Measurements from ENCODE around the gene TOR4A. TPM values are rescaled to one million over a fixed set of nuclear protein-coding genes. Genes with fewer than 3 reads are reported as not detected.
"Not testable (repeated sequence)": the region's sequence is repeated elsewhere in the genome, so short reads cannot be mapped to it uniquely, and the experiment has no call there.

Gene TOR4A
- total RNA-seq, 8 experiments from 2014 or later = 0.11 to 14.2 (median 0.71) TPM

- in situ Hi-C loops (cut with MboI; ENCODE audit: low pct_unique_long_range_greater_than_20kb in 2 of 9, low sequenced_read_pairs in 9 of 9, unreplicated experiment in 9 of 9) = loop anchor here in 1 of 9 experiments (25.0 kb wide), 1 partner anchor 122 kb away; the partner anchor contains the start of gene DPP7
- H3K27ac ChIP-seq = no peak overlapping the region
- WGBS, 10 experiments = 60 to 82% (median 80%) methylated on average over 1 to 19 of the region's 40 CpGs; no CpG with 5 or more reads in 5 of the 10 experiments
Observed at GRCh38 chr9:137234055-137234697, 43.4 kb upstream of the TOR4A start.

DNA sequence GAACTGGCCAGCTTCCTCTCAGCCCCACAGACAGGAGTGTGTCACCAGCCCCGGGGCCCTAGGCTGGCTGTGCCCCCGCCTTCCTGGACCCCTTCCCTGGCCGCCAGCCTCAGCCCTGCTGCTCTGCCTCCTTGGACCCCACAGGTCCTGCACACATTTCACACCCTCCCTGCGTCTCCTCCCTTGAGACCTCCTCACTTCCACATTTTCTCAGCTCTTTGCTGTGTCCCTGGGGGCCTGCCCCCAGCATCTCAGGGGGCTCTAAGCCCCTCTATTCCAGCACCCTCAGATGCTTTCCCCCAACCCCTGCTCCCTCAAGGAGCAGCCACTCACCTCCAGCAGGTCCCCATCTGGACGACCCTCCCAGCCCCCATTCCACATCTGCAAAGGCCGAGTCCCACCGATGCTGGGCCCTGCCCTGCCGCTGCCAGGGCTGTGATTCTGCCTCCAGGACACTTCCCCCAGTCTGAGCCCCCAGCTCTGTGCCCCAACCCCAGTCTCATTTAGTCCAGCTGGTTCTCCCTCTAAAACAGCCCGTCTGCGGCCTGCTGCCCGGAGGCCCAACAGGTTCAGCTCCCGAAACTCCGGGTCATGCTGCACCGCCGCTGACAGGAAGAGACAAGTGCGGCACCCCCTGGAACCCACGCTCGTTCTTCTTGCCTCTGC lies 42.6 kb upstream of the TOR4A start:
- in situ Hi-C loops (cut with MboI; ENCODE audit: low pct_unique_long_range_greater_than_20kb in 2 of 9, low sequenced_read_pairs in 9 of 9, unreplicated experiment in 9 of 9) = loop anchor here in 1 of 9 experiments (25.0 kb wide), 1 partner anchor 123 kb away; the partner anchor contains the start of gene DPP7
- Histone ChIP-seq H3K4me1 (replicated peaks in 1 of 2) (peaks cover 9 to 19% of the 10 kb centered on the region in 2 donors), H3K27ac (no peak overlapping the region), H3K4me3 (no peak overlapping the region)
- no peak for ATAC-seq (replicated peaks in 6 of 8)
- WGBS, 10 experiments = 80 to 90% (median 83%) methylated on average over 1 to 2 of the region's 18 CpGs; no CpG with 5 or more reads in 7 of the 10 experiments

More at GRCh38 chr9:137234055-137234697, 43.4 kb upstream of the TOR4A start:
- no peak overlapping the region for H3K4me3 ChIP-seq
- ATAC-seq (replicated peaks in 6 of 8) = no peak
- H3K4me1 ChIP-seq (replicated peaks in 1 of 2) = peaks cover 5 to 14% of the 10 kb centered on the region in 2 donors

GRCh38 chr9:137235424-137236237 lies 41.9 kb upstream of the TOR4A start:
- no peak for ATAC-seq (replicated peaks in 6 of 8)
- Histone ChIP-seq H3K27ac (no peak overlapping the region), H3K4me1 (replicated peaks in 1 of 2) (peaks cover 9 to 19% of the 10 kb centered on the region in 2 donors), H3K4me3 (no peak overlapping the region)
- in situ Hi-C loops (cut with MboI; ENCODE audit: low pct_unique_long_range_greater_than_20kb in 2 of 9, low sequenced_read_pairs in 9 of 9, unreplicated experiment in 9 of 9) = loop anchor here in 1 of 9 experiments (25.0 kb wide), 1 partner anchor 123 kb away; the partner anchor contains the start of gene DPP7
- WGBS, 10 experiments = 40 to 100% methylated on average over 1 to 2 of the region's 35 CpGs; no CpG with 5 or more reads in 8 of the 10 experiments

GRCh38 chr9:137236238-137236935 lies 41.1 kb upstream of the TOR4A start:
- in situ Hi-C loops (cut with MboI; ENCODE audit: low pct_unique_long_range_greater_than_20kb in 2 of 9, low sequenced_read_pairs in 9 of 9, unreplicated experiment in 9 of 9) = loop anchor here in 1 of 9 experiments (25.0 kb wide), 1 partner anchor 124 kb away; the partner anchor contains the start of gene DPP7
- 0 to 40% methylated on average over 1 to 5 of the region's 31 CpGs; no CpG with 5 or more reads in 8 of the 10 experiments for WGBS, 10 experiments
- ATAC-seq (replicated peaks in 6 of 8) = peak; percentile 4 to 46 (median 21)
- no peak overlapping the region for H3K4me3 ChIP-seq
- H3K4me1 ChIP-seq (replicated peaks in 1 of 2) = peaks cover 9 to 19% of the 10 kb centered on the region in 2 donors
- H3K27ac ChIP-seq = peak overlapping the region in 1 of 2 donors; percentile 8

- WGBS, 10 experiments = 47% methylated on average over 3 of the region's 11 CpGs; no CpG with 5 or more reads in 9 of the 10 experiments
- H3K27ac ChIP-seq = peak overlapping the region in 1 of 2 donors; percentile 8
- in situ Hi-C loops (cut with MboI; ENCODE audit: low pct_unique_long_range_greater_than_20kb in 2 of 9, low sequenced_read_pairs in 9 of 9, unreplicated experiment in 9 of 9) = loop anchor here in 1 of 9 experiments (25.0 kb wide), 1 partner anchor 125 kb away; the partner anchor contains the start of gene DPP7
- peaks cover 9 to 19% of the 10 kb centered on the region in 2 donors for H3K4me1 ChIP-seq (replicated peaks in 1 of 2)
- H3K4me3 ChIP-seq = no peak overlapping the region
- no peak for ATAC-seq (replicated peaks in 6 of 8)
Observed at GRCh38 chr9:137236936-137237421, 40.5 kb upstream of the TOR4A start.

DNA sequence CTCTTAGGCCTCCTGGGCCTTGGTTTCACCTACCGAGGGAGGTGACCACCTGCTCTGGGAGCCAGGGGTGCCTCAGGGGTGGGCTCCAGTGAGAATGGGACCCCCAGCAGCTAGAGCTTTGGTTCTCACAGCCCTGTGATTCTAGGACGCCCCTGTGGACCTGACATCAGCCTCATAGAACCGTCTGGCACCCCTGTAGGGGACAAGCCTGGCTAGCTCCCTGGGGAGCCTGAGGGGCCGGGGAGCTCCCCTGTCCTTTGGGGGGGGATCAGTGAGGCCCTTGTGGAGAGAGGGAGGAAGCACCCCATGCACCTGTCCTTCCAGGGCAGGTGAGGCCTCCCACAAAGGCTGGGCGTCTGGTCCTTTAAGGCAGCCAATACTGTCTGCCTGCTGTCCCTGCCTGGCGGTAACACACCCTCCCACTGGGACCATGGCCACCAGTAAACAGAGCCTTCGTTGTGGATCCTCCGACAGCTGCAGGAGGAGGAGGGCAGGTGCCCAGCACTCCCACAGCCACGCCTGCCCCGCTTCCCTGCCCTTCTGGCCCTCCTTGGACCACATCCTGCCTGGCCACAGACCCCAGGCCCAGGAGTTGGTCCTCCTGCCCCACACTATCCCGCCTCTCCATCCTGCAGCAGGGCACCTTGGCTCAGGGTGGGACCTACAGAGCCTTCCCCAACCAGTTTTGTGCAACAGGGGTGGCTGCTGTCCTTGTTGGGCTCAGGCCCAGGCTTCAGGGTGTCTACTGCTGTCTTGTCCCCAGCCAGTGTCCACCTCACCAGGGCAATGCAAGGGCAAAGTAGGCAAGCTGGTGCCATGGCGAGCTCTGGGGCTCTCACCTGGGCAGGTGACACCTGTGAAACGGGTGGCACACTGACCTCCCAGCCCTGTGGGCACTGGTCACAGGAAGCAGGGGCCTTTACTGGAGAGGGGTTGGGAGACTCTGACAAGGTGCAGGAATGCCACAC lies 39.5 kb upstream of the TOR4A start:
- 49 to 100% (median 85%) methylated on average over 1 to 3 of the region's 13 CpGs; no CpG with 5 or more reads in 4 of the 10 experiments for WGBS, 10 experiments
- ATAC-seq (replicated peaks in 6 of 8) = no peak
- Histone ChIP-seq H3K4me3 (no peak overlapping the region), H3K4me1 (replicated peaks in 1 of 2) (peaks cover 13 to 27% of the 10 kb centered on the region in 2 donors), H3K27ac (no peak overlapping the region)
- in situ Hi-C loops (cut with MboI; ENCODE audit: low pct_unique_long_range_greater_than_20kb in 2 of 9, low sequenced_read_pairs in 9 of 9, unreplicated experiment in 9 of 9) = loop anchor here in 1 of 9 experiments (25.0 kb wide), 1 partner anchor 126 kb away; the partner anchor contains the start of gene DPP7

DNA sequence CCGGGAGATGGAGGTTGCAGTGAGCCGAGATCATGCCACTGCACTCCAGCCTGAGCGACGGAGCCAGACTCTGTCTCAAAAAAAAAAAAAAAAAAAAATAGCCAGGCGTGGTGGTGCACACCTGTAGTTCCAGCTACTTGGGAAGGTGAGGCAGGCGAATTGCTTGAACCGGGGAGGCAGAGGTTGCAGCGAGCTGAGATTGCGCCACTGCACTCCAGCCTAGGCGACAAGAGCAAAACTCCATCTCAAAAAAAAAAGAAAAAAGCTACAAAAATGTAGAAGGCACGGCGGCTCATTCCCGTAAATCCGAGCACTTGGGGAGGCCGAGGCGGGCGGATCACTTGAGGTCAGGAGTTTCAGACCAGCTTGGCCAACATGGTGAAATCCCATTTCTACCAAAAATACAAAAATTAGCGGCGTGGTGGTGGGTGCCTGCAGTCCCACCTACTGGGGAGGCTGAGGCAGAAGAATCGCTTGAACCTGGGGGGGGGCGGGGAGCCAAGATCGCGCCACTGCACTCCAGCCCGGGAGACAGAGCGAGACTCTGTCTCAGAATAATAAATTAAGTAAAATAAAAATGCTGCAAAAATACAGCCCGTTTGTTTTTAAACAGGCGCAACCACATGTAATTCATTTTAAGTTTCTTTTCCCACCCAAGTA lies 37.9 kb upstream of the TOR4A start:
- WGBS, 10 experiments = 13 to 94% (median 52%) methylated on average over 3 to 18 of the region's 27 CpGs
- not testable (repeated sequence) for ATAC-seq (replicated peaks in 6 of 8)
- peaks cover 13 to 27% of the 10 kb centered on the region in 2 donors for H3K4me1 ChIP-seq (replicated peaks in 1 of 2)
- H3K27ac ChIP-seq = peak overlapping the region; percentile 83 to 92
- peak overlapping the region; percentile 43 to 64 (median 56) for H3K4me3 ChIP-seq
- in situ Hi-C loops (cut with MboI; ENCODE audit: low pct_unique_long_range_greater_than_20kb in 2 of 9, low sequenced_read_pairs in 9 of 9, unreplicated experiment in 9 of 9) = loop anchor here in 1 of 9 experiments (25.0 kb wide), 1 partner anchor 127 kb away; the partner anchor contains the start of gene DPP7

DNA sequence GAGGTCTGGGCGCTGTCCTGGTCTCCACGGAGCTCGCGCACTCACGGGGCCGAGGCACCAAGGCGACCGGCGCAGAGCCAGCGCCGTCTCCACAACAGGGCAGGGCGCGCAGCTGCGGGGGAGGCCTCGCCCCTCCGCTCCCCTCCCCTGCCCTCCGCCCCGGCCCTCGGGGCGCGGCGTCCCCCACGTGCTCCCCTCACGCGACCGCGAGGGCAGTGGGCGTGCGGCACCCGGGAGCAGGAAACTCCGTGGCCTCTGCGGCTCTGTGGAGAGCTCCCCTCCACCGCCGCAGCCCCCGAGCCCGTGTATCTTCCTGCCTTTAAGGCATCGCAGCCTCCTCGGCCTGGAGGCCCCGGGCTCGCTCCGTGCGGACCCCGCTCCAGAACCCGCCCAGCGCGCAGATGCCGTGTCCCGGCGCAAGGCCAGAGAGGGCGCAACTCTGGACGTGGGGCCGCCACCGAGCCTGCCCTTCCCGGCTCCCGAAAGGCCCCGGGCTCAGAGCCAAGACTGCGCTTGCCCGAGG lies 37.1 kb upstream of the TOR4A start:
- H3K4me1 ChIP-seq (replicated peaks in 1 of 2) = peaks cover 13 to 27% of the 10 kb centered on the region in 2 donors
- WGBS, 10 experiments = 0 to 15% (median 2%) methylated on average over 10 to 12 of the region's 58 CpGs; no CpG with 5 or more reads in 7 of the 10 experiments
- H3K27ac ChIP-seq = peak overlapping the region; percentile 83 to 92
- peak; percentile 26 to 39 (median 31) for ATAC-seq (replicated peaks in 6 of 8)
- peak overlapping the region; percentile 43 to 64 (median 56) for H3K4me3 ChIP-seq
- in situ Hi-C loops (cut with MboI; ENCODE audit: low pct_unique_long_range_greater_than_20kb in 2 of 9, low sequenced_read_pairs in 9 of 9, unreplicated experiment in 9 of 9) = loop anchor here in 1 of 9 experiments (25.0 kb wide), 1 partner anchor 128 kb away; the partner anchor contains the start of gene DPP7

DNA sequence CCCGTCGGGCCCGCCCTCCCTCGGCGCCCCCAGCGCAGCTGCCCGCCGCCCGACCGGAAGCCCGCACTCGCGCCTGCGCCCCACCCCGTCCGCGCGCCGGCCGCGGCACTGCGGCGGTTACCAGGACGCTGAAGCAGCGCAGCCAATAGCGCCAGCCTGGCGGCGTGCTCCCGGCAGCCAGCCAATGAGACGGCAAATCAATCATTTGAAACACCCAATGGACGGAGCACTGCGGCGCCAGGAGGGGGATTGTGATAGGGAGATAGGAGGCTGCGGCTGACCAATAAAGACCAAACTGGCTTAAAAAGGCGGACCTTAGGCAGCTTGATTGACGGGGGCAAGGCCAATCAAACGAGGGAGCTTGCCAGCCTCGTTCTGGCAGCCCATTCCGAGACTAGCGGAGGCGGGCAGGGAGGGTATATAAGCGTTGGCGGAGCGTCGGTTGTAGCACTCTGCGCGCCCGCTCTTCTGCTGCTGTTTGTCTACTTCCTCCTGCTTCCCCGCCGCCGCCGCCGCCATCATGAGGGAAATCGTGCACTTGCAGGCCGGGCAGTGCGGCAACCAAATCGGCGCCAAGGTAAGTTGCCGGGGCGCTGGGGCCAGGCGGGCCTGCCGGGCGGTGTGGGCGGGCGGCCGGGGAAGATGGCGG lies 36.6 kb upstream of the TOR4A start, which contains the start of gene TUBB4B:
TSS of gene TUBB4B (plus strand) at position 447 of the 649 bp plus-strand sequence. CDS start at position 521, 74 bp downstream.
- H3K4me1 ChIP-seq (replicated peaks in 1 of 2) = peaks cover 13 to 25% of the 10 kb centered on the region in 2 donors
- ATAC-seq (replicated peaks in 6 of 8) = peak; percentile 54 to 83 (median 75)
- H3K4me3 ChIP-seq = peak within 1 kb of the TSS; percentile 66 to 92 (median 78)
- peak within 1 kb of the TSS; percentile 83 to 92 for H3K27ac ChIP-seq
- in situ Hi-C loops (cut with MboI; ENCODE audit: low pct_unique_long_range_greater_than_20kb in 2 of 9, low sequenced_read_pairs in 9 of 9, unreplicated experiment in 9 of 9) = loop anchor here in 1 of 9 experiments (25.0 kb wide), 1 partner anchor 129 kb away; the partner anchor contains the start of gene DPP7
- WGBS, 10 experiments = 0% methylated on average over 3 of the region's 67 CpGs; no CpG with 5 or more reads in 9 of the 10 experiments

Measured in motor neuron (in vitro differentiated cells).